Progenitor cell of endocrine pancreas (in vitro differentiated cells): ENCODE data around the gene TDRD7. TPM values are rescaled to one million over a fixed set of nuclear protein-coding genes. Genes with fewer than 3 reads are reported as not detected.

Experiments
- DNase-seq: peaks from one replicate; pipeline ENCODE4 v3.0.0; 2021; ENCODE audit warnings: low spot score; ENCODE audit not compliant: unreplicated experiment
- H3K27ac Mint-ChIP-seq: 2 replicates; pipeline ENCODE4 v1.8.0; 2021; ENCODE audit warnings: mild to moderate bottlenecking, moderate library complexity, mixed read lengths
- H3K27me3 Mint-ChIP-seq: 2 replicates; pipeline ENCODE4 v1.8.0; 2021; ENCODE audit warnings: mixed read lengths
- H3K36me3 Mint-ChIP-seq: 2 replicates; pipeline ENCODE4 v1.8.0; 2022; ENCODE audit warnings: mixed read lengths; ENCODE audit not compliant: insufficient read depth
- H3K4me1 Mint-ChIP-seq: 2 replicates; pipeline ENCODE4 v1.8.0; 2021; ENCODE audit warnings: low read depth, mixed read lengths
- H3K4me3 Mint-ChIP-seq: 2 replicates; pipeline ENCODE4 v1.8.0; 2021; ENCODE audit warnings: low read depth, mild to moderate bottlenecking, moderate library complexity, mixed read lengths
- H3K9me3 Mint-ChIP-seq: 2 replicates; pipeline ENCODE4 v1.8.0; 2021; ENCODE audit warnings: low read depth, mixed read lengths
- long read RNA-seq: library from polyadenylated mRNA; unstranded; transcript quantifications from one replicate; pipeline ENCODE4 v2.0.0, GENCODE V29; 2020
- total RNA-seq: library from RNA; stranded (reverse); gene quantifications from 2 replicates; pipeline ENCODE4 v1.2.1, GENCODE V29; 2021
- TF ChIP-seq, protein P1 (sequence below): fragments of 200-600 bp; sonication (generic); IDR thresholded peaks from one replicate; pipeline ENCODE4 v1.5.0; 2021; ENCODE audit warnings: antibody characterized with exemption, mild to moderate bottlenecking; ENCODE audit not compliant: unreplicated experiment

TDRD7 gene, protein sequence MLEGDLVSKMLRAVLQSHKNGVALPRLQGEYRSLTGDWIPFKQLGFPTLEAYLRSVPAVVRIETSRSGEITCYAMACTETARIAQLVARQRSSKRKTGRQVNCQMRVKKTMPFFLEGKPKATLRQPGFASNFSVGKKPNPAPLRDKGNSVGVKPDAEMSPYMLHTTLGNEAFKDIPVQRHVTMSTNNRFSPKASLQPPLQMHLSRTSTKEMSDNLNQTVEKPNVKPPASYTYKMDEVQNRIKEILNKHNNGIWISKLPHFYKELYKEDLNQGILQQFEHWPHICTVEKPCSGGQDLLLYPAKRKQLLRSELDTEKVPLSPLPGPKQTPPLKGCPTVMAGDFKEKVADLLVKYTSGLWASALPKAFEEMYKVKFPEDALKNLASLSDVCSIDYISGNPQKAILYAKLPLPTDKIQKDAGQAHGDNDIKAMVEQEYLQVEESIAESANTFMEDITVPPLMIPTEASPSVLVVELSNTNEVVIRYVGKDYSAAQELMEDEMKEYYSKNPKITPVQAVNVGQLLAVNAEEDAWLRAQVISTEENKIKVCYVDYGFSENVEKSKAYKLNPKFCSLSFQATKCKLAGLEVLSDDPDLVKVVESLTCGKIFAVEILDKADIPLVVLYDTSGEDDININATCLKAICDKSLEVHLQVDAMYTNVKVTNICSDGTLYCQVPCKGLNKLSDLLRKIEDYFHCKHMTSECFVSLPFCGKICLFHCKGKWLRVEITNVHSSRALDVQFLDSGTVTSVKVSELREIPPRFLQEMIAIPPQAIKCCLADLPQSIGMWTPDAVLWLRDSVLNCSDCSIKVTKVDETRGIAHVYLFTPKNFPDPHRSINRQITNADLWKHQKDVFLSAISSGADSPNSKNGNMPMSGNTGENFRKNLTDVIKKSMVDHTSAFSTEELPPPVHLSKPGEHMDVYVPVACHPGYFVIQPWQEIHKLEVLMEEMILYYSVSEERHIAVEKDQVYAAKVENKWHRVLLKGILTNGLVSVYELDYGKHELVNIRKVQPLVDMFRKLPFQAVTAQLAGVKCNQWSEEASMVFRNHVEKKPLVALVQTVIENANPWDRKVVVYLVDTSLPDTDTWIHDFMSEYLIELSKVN
- 12.8 and 14.2 TPM in 2 replicates for total RNA-seq
- long read RNA-seq, partial matches to known transcripts: 5 of 12 reads
- long read RNA-seq, other reads (novel, unspliced or antisense): 4 of 12 reads

DNA sequence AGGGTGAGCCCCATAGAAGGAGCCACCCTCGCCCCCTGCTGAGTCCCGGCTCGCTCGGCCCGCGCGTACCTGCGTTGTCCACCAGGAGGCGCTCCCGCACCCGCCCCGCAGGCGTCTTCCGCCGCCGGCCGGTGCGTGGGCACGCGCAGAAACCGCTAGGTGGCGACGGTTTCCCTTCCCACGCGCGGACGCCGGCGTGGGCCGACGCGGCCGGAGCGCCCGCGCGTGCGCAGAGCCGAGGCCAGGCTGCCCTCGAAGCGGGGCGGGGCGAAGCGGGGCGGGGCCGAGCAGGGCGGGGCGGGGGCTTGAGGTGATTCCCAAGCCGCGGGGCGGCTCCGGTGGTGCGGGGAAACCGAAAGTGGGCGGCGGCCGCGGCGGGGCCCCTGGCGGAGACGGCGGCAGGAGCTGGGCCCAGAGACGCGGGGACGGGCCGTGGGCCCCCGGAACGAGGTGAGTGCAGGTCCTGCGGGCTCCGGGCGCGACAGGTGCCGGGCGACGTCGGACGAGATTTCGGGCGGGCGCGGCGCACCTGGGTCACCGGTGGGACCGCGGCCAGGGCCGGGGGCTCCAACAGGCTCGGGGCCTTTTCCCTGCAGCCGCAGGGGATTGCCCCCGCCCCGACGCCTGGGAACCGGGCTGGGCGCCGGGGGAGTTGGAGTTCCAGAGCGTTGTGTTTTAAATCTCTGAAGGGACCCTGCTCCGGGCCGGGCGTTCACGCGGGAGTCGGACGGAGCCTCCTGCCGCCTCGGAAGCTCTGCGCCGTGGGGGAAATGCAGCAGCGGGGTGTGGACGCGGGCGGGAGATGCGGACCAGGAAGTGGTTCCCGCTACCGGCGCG is at the start of gene TDRD7:
TDRD7 (plus strand) TSS at position 308 of the 837 bp plus-strand sequence. CDS start 16,370 bp downstream, outside the sequence.
- peaks cover 25% of the 10 kb centered on the region for H3K4me1 Mint-ChIP-seq
- H3K4me3 Mint-ChIP-seq: peak within 1 kb of the TSS; percentile 89
- H3K36me3 Mint-ChIP-seq: no peaks in the 10 kb centered on the region
- H3K9me3 Mint-ChIP-seq: peaks cover 7% of the 10 kb centered on the region
- peak within 1 kb of the TSS; percentile 87 for H3K27ac Mint-ChIP-seq
- H3K27me3 Mint-ChIP-seq: peaks cover 3% of the 10 kb centered on the region
- TF ChIP-seq, protein P1, sequence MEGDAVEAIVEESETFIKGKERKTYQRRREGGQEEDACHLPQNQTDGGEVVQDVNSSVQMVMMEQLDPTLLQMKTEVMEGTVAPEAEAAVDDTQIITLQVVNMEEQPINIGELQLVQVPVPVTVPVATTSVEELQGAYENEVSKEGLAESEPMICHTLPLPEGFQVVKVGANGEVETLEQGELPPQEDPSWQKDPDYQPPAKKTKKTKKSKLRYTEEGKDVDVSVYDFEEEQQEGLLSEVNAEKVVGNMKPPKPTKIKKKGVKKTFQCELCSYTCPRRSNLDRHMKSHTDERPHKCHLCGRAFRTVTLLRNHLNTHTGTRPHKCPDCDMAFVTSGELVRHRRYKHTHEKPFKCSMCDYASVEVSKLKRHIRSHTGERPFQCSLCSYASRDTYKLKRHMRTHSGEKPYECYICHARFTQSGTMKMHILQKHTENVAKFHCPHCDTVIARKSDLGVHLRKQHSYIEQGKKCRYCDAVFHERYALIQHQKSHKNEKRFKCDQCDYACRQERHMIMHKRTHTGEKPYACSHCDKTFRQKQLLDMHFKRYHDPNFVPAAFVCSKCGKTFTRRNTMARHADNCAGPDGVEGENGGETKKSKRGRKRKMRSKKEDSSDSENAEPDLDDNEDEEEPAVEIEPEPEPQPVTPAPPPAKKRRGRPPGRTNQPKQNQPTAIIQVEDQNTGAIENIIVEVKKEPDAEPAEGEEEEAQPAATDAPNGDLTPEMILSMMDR: peak; percentile 99
- DNase-seq: peak; percentile 86

DNA sequence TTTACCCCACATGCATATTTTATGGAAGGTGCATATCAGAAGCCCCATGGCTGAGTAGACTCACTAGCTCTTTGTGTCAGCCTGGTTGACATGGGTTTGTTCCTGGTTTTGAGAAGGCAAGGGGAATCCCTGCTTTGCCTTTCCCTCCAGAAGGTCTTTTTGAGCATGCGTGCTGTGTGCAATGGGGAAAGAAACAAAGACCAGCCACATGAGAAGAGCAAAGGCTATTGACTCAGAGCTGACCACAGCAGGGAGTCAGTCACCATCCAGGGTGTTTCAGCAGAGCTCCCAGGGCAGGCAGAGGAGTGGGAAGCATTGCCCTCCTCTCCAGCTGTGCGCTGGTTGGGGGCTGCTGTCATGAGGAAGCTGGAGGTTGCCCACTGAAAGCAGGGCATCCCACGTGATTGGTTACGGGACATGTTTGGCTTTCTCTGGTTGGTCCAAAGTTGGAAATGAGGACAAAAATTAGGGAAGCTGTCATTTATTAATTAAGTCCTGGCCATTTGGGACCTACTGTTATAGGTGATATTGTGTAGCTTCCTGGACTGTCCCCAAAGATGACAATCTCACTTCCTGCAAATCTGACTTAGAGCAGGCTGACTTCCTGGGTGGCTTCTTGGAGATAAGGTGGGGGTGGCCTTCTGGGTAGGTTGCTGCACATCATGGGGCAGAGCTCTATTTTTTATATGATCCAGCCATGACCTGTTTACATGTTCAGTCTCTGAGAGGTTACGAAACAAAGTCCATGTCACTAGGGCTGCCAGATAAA is 48.9 kb upstream of the TDRD7 start:
- Mint-ChIP-seq H3K4me1 (no peaks in the 10 kb centered on the region), H3K27me3 (no peaks in the 10 kb centered on the region), H3K9me3 (no peaks in the 10 kb centered on the region), H3K36me3 (peaks cover 3% of the 10 kb centered on the region), H3K27ac (no peak overlapping the region), H3K4me3 (no peak overlapping the region)
- DNase-seq: no peak
- TF ChIP-seq, protein P1: no peak

DNA sequence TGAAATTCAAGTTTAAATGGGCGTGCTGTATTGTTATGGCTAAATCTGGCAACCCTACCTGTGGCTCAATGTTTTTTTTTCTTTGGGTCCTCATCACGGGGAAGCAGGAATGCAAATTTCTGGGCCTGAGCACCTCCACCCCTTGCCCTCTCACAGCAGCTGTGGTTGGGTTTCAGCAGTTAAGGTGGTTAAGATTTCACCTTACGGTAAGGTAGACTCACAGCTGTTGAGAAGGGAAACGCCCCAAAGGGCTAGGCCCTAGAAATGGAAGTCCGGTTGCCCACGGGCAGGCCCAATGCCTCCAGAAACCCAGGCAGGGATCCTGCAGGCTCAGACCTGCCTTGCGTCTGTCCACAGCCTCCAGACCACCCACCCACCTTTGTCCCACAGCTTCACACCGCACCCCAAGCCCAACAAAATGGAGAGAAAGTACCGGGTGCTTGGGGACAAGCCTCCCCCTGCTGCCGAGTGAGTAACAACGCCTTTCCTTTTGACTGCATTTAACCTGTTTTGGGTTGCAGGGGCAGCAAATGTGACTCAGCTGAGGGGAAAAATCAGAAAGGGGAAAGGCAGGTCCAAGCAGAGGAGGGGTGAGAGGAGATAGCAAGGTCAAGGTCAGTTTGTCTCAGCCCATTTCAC is 48.1 kb upstream of the TDRD7 start:
- Mint-ChIP-seq H3K27me3 (no peaks in the 10 kb centered on the region), H3K36me3 (peaks cover 8% of the 10 kb centered on the region), H3K9me3 (peaks cover 4% of the 10 kb centered on the region), H3K4me1 (no peaks in the 10 kb centered on the region), H3K4me3 (no peak overlapping the region), H3K27ac (peak overlapping the region; percentile 79)
- DNase-seq: no peak
- TF ChIP-seq, protein P1: no peak

DNA sequence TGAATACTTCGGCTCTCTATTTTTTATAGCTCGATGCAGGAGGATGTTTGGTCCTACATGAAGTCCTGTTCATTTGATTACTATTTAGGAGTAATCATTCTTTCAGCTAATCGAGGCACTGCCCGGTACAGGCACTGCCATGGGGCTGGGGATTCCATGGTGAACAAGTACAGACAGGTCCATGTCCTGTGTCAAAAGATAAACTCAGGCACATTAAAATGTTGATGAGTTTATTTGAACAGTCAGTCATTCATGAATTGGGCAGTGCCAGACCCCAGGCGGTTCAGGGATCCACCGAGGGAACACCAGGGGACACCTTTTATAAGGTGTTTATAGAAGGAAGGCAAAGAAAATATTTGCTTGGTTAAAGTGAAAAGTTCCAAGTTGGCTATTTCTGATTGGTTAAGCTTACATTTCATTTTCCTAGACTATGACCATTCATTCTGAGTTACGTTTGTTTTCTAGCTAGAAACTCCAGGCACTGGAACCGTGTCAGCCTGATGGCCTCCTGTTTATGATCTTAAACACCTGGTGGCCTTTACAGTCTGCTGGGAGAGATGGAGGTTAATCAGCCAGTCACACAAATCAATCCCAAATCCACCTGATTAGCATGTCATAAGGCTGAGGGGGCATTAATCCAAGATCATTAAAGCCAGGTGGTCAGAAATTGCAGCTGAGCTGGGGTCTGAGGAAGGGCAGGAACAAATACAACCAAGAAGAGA is 47.0 kb upstream of the TDRD7 start:
- TF ChIP-seq, protein P1: no peak
- DNase-seq: no peak
- H3K27me3 Mint-ChIP-seq: no peaks in the 10 kb centered on the region
- peaks cover 12% of the 10 kb centered on the region for H3K9me3 Mint-ChIP-seq
- H3K36me3 Mint-ChIP-seq: peaks cover 16% of the 10 kb centered on the region
- H3K27ac Mint-ChIP-seq: peak overlapping the region; percentile 79
- H3K4me1 Mint-ChIP-seq: no peaks in the 10 kb centered on the region
- H3K4me3 Mint-ChIP-seq: no peak overlapping the region
